MM.1S (cell line): ENCODE measurements around the gene SLC47A2.

Source experiments
- DNase-seq: peaks from one replicate; pipeline ENCODE4 v3.0.0-alpha.2; 2015
- H2AFZ ChIP-seq: fragments of 300-600 bp; sonication (generic); 2 replicates; pipeline ENCODE4 v1.6.0; 2016; ENCODE audit warnings: antibody characterized with exemption, low read length
- H3F3A ChIP-seq: fragments of 300-600 bp; sonication (generic); 2 replicates; pipeline ENCODE4 v1.6.1; 2016; ENCODE audit warnings: mild to moderate bottlenecking, antibody characterized with exemption, low read length, moderate library complexity, mixed read lengths; ENCODE audit not compliant: insufficient read depth
- H3K27ac ChIP-seq: fragments of 300-600 bp; sonication (generic); 2 replicates; pipeline ENCODE4 v1.5.1; 2016; ENCODE audit warnings: mild to moderate bottlenecking, low read length
- H3K27me3 ChIP-seq: fragments of 300-600 bp; sonication (generic); replicated peaks from 2 replicates; pipeline ENCODE4 v1.6.0; 2016; ENCODE audit warnings: low read length; ENCODE audit not compliant: insufficient read depth
- H3K36me3 ChIP-seq: fragments of 300-600 bp; sonication (generic); replicated peaks from 2 replicates; pipeline ENCODE4 v1.6.1; 2016; ENCODE audit warnings: mild to moderate bottlenecking, low read length, mixed read lengths; ENCODE audit not compliant: insufficient read depth
- H3K4me1 ChIP-seq: fragments of 300-600 bp; sonication (generic); 2 replicates; pipeline ENCODE4 v1.6.1; 2016; ENCODE audit warnings: low read length, mixed read lengths
- H3K4me2 ChIP-seq: fragments of 300-600 bp; sonication (generic); 2 replicates; pipeline ENCODE4 v1.6.0; 2016; ENCODE audit warnings: low read depth, low read length
- H3K4me3 ChIP-seq: fragments of 300-600 bp; sonication (generic); 2 replicates; pipeline ENCODE4 v1.5.1; 2016; ENCODE audit warnings: low read length, mixed read lengths
- H3K79me2 ChIP-seq: fragments of 300-600 bp; sonication (generic); 2 replicates; pipeline ENCODE4 v1.6.1; 2016; ENCODE audit warnings: mixed run types, low read length, mixed read lengths
- H3K9ac ChIP-seq: fragments of 300-600 bp; sonication (generic); 2 replicates; pipeline ENCODE4 v1.6.1; 2016; ENCODE audit warnings: low read length, mixed read lengths
- H3K9me2 ChIP-seq: fragments of 300-600 bp; sonication (generic); replicated peaks from 2 replicates; pipeline ENCODE4 v1.6.1; 2016; ENCODE audit warnings: mild to moderate bottlenecking, low read length, mixed read lengths; ENCODE audit not compliant: insufficient read depth
- H3K9me3 ChIP-seq: fragments of 300-600 bp; sonication (generic); replicated peaks from 2 replicates; pipeline ENCODE4 v1.6.1; 2016; ENCODE audit warnings: mild to moderate bottlenecking, low read length, mixed read lengths; ENCODE audit not compliant: insufficient read depth
- H4K20me1 ChIP-seq: fragments of 300-600 bp; sonication (generic); 2 replicates; pipeline ENCODE4 v1.6.1; 2016; ENCODE audit warnings: mild to moderate bottlenecking, low read length, moderate library complexity, mixed read lengths; ENCODE audit not compliant: insufficient read depth
- CTCF ChIP-seq: fragments of 300-600 bp; sonication (generic); IDR thresholded peaks from 2 replicates; pipeline ENCODE4 v1.5.1; 2016; ENCODE audit warnings: antibody characterized with exemption, low read length, mixed read lengths
- EZH2 ChIP-seq: fragments of 300-600 bp; sonication (generic); optimal IDR thresholded peaks from 2 replicates; pipeline ENCODE3; 2017; ENCODE audit warnings: low read depth, mild to moderate bottlenecking, antibody characterized with exemption, low read length, mixed read lengths
- EZH2phosphoT487 ChIP-seq: fragments of 300-600 bp; sonication (generic); IDR thresholded peaks from 2 replicates; pipeline ENCODE4 v1.6.1; 2018; ENCODE audit warnings: antibody characterized with exemption, low read length

Gene SLC47A2

GRCh38 chr17:19741832-19742457 lies 25.6 kb upstream of the SLC47A2 start:
- Histone ChIP-seq H3K27me3 (peaks cover 27% of the 10 kb centered on the region), H4K20me1 (no peaks in the 10 kb centered on the region), H3K4me1 (no peaks in the 10 kb centered on the region), H3K79me2 (no peaks in the 10 kb centered on the region), H3K9me3 (no peaks in the 10 kb centered on the region), H3K9me2 (no peaks in the 10 kb centered on the region), H3K9ac (no peak overlapping the region), H2AFZ (no peak overlapping the region), H3K27ac (no peak overlapping the region), H3K4me3 (no peak overlapping the region), H3K36me3 (no peaks in the 10 kb centered on the region), H3K4me2 (no peak overlapping the region), H3F3A (no peaks in the 10 kb centered on the region)
- TF ChIP-seq EZH2: no peak
- TF ChIP-seq EZH2phosphoT487: no peak
- no peak for TF ChIP-seq CTCF
- no peak for DNase-seq

- peaks cover 27% of the 10 kb centered on the region for H3K27me3 ChIP-seq
- H3K9ac ChIP-seq: no peak overlapping the region
- TF ChIP-seq EZH2phosphoT487 (no peak), EZH2 (no peak), CTCF (no peak)
- H3K9me3 ChIP-seq: no peaks in the 10 kb centered on the region
- H3K9me2 ChIP-seq: no peaks in the 10 kb centered on the region
- H3K36me3 ChIP-seq: no peaks in the 10 kb centered on the region
- no peak overlapping the region for H2AFZ ChIP-seq
- no peak for DNase-seq
- no peaks in the 10 kb centered on the region for H3K79me2 ChIP-seq
- no peaks in the 10 kb centered on the region for H3K4me1 ChIP-seq
- H3K27ac ChIP-seq: no peak overlapping the region
- H3K4me3 ChIP-seq: no peak overlapping the region
- H3K4me2 ChIP-seq: no peak overlapping the region
- no peaks in the 10 kb centered on the region for H4K20me1 ChIP-seq
- no peaks in the 10 kb centered on the region for H3F3A ChIP-seq
Observed at GRCh38 chr17:19740933-19741332, 24.5 kb upstream of the SLC47A2 start.

DNA sequence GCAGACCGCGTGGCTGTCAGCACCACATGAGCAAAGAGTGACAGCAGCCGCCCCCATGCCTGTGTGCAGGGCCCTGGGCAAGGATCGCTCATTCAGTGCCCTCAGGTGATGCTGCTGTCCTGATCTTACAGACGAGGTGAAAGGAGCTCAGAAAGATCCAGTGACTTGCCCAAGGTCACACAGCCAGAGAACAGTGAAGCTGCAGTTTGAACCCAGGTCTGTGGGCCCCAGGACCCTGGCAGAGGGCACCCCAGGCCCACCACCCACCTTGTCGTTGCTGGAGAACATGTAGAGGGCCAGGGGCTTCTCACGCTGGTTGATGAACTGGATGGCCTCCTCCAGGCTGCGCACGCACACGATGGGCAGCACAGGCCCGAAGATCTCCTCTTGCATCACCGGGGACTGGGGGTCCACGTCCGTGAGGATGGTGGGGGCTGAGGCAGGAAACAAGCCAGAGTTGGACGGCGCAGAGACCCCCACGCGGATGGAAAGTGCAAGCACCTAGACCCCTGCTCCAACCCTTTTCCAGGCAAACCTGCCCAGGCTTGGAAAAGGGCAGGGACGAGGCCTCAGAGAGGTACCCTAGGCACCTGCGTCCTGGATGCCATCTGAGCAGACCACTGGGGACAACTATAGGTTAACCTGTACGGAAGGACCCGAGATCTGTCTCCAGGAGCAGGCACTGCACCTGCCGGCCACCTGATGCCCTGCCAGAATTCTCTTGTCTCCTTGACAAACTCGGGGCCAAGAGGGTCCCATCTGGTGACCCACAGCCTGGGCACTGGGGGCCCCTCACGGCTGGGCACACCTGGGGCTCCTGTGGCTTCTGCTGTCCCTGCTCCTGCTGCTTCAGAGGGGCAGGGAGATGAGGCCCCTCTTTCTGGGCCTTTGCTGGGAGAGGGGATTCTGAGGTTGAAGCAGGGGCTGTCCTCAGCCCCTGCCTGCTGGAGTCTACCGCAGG lies 23.1 kb upstream of the SLC47A2 start:
- Histone ChIP-seq H3F3A (no peaks in the 10 kb centered on the region), H3K9me3 (no peaks in the 10 kb centered on the region), H3K4me1 (no peaks in the 10 kb centered on the region), H4K20me1 (no peaks in the 10 kb centered on the region), H3K4me2 (no peak overlapping the region), H3K27ac (no peak overlapping the region), H3K4me3 (no peak overlapping the region), H3K9ac (no peak overlapping the region), H3K36me3 (no peaks in the 10 kb centered on the region), H3K9me2 (no peaks in the 10 kb centered on the region), H3K79me2 (no peaks in the 10 kb centered on the region), H2AFZ (no peak overlapping the region), H3K27me3 (peaks cover 23% of the 10 kb centered on the region)
- DNase-seq: no peak
- TF ChIP-seq CTCF (no peak), EZH2phosphoT487 (no peak), EZH2 (no peak)
